A673 (cell line): ENCODE data around the gene IBTK. TPM values are rescaled to one million over a fixed set of nuclear protein-coding genes. Genes with fewer than 3 reads are reported as not detected.

Experiments used
- BruUV-seq: library from RNA; stranded (reverse); fragments of 400-500 nt; replicated peaks from 2 replicates; lab custom pipeline; 2021; lab: Mats Ljungman, UMichigan
- CTCF ChIA-PET: fragments of 300-600 bp; sonication (Branson Sonifier 250); formaldehyde crosslinking; loops from one replicate; lab custom pipeline; 2022; ENCODE audit warnings: antibody characterized with exemption; lab: Charles Lee
- POLR2A ChIA-PET: fragments of 300-600 bp; sonication (Branson Sonifier 250); formaldehyde crosslinking; loops from one replicate; lab custom pipeline; 2022; ENCODE audit warnings: antibody characterized with exemption; ENCODE audit not compliant: low non-redundant PET; lab: Charles Lee
- DNase-seq: peaks from one replicate; pipeline ENCODE4 v3.0.0-alpha.2; 2015; ENCODE audit warnings: low spot score
- H3K27ac ChIP-seq: fragments of 200-600 bp; sonication (generic); 2 replicates; pipeline ENCODE4 v1.5.1; 2016; ENCODE audit warnings: mixed run types, low read depth, mild to moderate bottlenecking, mixed read lengths, antibody characterized with exemption, low read length; ENCODE audit not compliant: poor library complexity, severe bottlenecking
- H3K27me3 ChIP-seq: fragments of 200-600 bp; sonication (generic); replicated peaks from 2 replicates; pipeline ENCODE4 v1.6.1; 2017; ENCODE audit warnings: mixed run types, low read depth, mild to moderate bottlenecking, mixed read lengths, antibody characterized with exemption, low read length; ENCODE audit not compliant: insufficient read depth, poor library complexity
- H3K36me3 ChIP-seq: fragments of 200-600 bp; sonication (generic); 2 replicates; pipeline ENCODE4 v1.6.1; 2016; ENCODE audit warnings: mixed run types, mild to moderate bottlenecking, mixed read lengths, antibody characterized with exemption, low read length; ENCODE audit not compliant: insufficient read depth, poor library complexity, severe bottlenecking
- H3K4me1 ChIP-seq: fragments of 200-600 bp; sonication (generic); 2 replicates; pipeline ENCODE4 v1.6.1; 2017; ENCODE audit warnings: mixed run types, mild to moderate bottlenecking, mixed read lengths, antibody characterized with exemption, low read length; ENCODE audit not compliant: insufficient read depth, poor library complexity, severe bottlenecking
- H3K4me3 ChIP-seq: fragments of 200-600 bp; sonication (generic); 2 replicates; pipeline ENCODE4 v1.5.1; 2016; ENCODE audit warnings: low read depth, mixed run types, mild to moderate bottlenecking, mixed read lengths, low read length; ENCODE audit not compliant: poor library complexity, severe bottlenecking
- H3K9me3 ChIP-seq: fragments of 200-600 bp; sonication (generic); 2 replicates; pipeline ENCODE4 v1.6.1; 2016; ENCODE audit warnings: mixed run types, low read depth, mild to moderate bottlenecking, mixed read lengths, antibody characterized with exemption, low read length; ENCODE audit not compliant: poor library complexity, severe bottlenecking
- EZH2 ChIP-seq: fragments of 200-600 bp; sonication (generic); IDR thresholded peaks from 2 replicates; pipeline ENCODE4 v1.6.1; 2017; ENCODE audit warnings: borderline replicate concordance, low read depth, mild to moderate bottlenecking, mixed read lengths, antibody characterized with exemption, low read length; ENCODE audit not compliant: poor library complexity, severe bottlenecking
- intact Hi-C: fragments of 100-400 bp; cut with micrococcal nuclease; formaldehyde crosslinking; loops from one replicate; pipeline ENCODE4 v1.10.0; 2022; ENCODE audit not compliant: unreplicated experiment
- total RNA-seq: library from RNA; stranded (reverse); gene quantifications from 2 replicates; pipeline ENCODE4 v1.2.3, GENCODE V29; 2021
- TF ChIP-seq, protein P1 (sequence below): fragments of 300-800, 200-600 bp; sonication (generic); conservative IDR thresholded peaks from 2 replicates; pipeline ENCODE4 v1.5.1; 2017; ENCODE audit warnings: low read depth, mild to moderate bottlenecking, antibody characterized with exemption, low read length, moderate library complexity, mixed read lengths

IBTK gene
- total RNA-seq, 1 experiment from 2014 or later, result 41.3 TPM

DNA sequence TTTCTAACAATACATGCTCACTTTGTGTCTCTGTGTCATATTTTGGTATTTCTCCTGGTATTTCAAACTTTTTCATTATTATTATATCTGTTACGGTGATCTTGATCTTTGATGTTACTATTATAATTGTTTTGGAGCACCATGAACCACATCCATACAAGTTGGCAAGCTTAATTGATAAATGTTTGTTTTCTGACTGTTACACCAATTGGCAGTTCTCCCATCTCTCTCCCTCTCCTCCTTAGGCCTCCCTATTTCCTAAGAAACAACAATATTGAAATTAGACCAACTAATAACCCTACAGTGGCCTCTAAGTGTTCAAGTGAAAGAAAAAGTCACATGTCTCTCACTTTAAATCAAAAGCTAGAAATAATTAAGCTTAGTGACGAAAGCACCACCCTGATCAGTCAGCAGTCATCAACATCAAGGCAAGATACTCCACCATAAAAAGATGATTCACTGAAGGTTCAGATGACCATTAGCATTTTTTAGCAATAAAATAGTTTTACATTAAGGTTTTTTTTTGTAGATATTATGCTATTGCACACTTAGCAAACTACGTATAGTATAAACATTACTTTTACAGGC is 61.5 kb downstream of the IBTK start:
- no peak overlapping the region for H3K27ac ChIP-seq
- H3K4me1 ChIP-seq, result peaks cover 6% of the 10 kb centered on the region
- ChIA-PET CTCF (no interaction called here), POLR2A (no interaction called here)
- intact Hi-C loops, result no loop called here
- H3K4me3 ChIP-seq, result no peak overlapping the region
- no peak for DNase-seq
- peaks cover 63% of the 10 kb centered on the region for H3K36me3 ChIP-seq
- no peaks in the 10 kb centered on the region for H3K9me3 ChIP-seq
- TF ChIP-seq, protein P1, sequence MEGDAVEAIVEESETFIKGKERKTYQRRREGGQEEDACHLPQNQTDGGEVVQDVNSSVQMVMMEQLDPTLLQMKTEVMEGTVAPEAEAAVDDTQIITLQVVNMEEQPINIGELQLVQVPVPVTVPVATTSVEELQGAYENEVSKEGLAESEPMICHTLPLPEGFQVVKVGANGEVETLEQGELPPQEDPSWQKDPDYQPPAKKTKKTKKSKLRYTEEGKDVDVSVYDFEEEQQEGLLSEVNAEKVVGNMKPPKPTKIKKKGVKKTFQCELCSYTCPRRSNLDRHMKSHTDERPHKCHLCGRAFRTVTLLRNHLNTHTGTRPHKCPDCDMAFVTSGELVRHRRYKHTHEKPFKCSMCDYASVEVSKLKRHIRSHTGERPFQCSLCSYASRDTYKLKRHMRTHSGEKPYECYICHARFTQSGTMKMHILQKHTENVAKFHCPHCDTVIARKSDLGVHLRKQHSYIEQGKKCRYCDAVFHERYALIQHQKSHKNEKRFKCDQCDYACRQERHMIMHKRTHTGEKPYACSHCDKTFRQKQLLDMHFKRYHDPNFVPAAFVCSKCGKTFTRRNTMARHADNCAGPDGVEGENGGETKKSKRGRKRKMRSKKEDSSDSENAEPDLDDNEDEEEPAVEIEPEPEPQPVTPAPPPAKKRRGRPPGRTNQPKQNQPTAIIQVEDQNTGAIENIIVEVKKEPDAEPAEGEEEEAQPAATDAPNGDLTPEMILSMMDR, result no peak
- TF ChIP-seq EZH2, result no peak
- no peaks in the 10 kb centered on the region for H3K27me3 ChIP-seq
- no TSS peak for BruUV-seq

DNA sequence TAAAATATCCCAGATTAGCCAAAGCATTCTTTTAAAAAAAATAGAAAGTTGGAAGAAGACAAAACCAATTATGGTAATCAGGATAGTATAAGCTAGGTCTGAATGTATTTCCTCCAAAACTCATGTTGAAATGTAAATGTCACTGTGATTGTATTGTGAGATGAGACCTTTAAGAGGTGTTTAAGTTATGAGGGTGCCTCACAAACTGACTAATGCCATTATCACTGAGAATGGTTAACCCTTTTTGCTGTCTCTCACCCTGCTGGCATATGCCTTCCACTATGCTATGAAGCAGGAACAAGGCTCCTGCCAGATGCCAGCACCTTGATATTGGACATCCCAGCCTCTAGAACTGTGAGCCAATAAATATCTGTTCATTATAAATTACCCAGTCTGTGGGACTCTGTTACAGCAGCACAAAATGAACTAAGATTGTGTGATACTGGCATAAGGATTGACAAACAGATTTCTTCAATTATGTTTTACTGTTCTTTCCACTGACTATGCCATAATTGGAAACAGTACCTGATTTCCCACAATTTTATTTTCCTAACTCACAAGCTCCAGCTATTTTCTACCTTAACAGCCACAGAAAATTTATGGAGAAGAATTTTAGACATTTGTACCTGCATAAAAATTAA is 63.8 kb downstream of the IBTK start:
- H3K27ac ChIP-seq, result no peak overlapping the region
- CTCF ChIA-PET, result no interaction called here

DNA sequence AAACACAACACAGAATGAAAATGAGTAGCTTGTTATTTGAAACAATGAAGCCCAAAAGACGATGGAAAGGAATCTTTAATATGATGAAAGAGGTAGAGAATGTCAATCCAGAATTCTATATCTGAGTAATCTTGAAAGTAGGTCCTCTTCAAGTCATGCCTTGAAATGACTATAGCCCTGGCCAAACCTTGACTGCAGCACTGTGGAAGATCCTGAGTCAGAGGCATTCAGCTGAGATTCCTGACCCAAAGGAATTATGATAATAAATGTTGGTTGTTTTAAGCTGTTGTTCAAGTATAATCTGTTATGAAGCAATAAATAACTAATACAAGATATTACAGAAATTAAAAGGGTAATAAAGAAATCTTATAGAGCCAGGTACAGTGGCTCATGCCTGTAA is 64.8 kb downstream of the IBTK start:
- peaks cover 34% of the 10 kb centered on the region for H3K36me3 ChIP-seq
- CTCF ChIA-PET, result no interaction called here
- H3K4me3 ChIP-seq, result no peak overlapping the region
- TF ChIP-seq, protein P1, result no peak
- no peak for TF ChIP-seq EZH2
- H3K9me3 ChIP-seq, result no peaks in the 10 kb centered on the region
- no peaks in the 10 kb centered on the region for H3K27me3 ChIP-seq
- BruUV-seq, result no TSS peak
- no peak for DNase-seq
- POLR2A ChIA-PET, result no interaction called here
- peaks cover 19% of the 10 kb centered on the region for H3K4me1 ChIP-seq
- H3K27ac ChIP-seq, result no peak overlapping the region
- intact Hi-C loops, result no loop called here

More for the DNA sequence above, 63.8 kb downstream of the IBTK start:
- DNase-seq, result no peak
- intact Hi-C loops, result no loop called here
- Histone ChIP-seq H3K4me1 (peaks cover 10% of the 10 kb centered on the region), H3K4me3 (no peak overlapping the region), H3K27me3 (no peaks in the 10 kb centered on the region), H3K36me3 (peaks cover 43% of the 10 kb centered on the region), H3K9me3 (no peaks in the 10 kb centered on the region)
- POLR2A ChIA-PET, result no interaction called here
- TF ChIP-seq EZH2, result no peak
- TF ChIP-seq, protein P1, result no peak
- no TSS peak for BruUV-seq
